Immature natural killer cell (primary cell): ENCODE results near the gene PRR23C. TPM values are rescaled to one million over a fixed set of nuclear protein-coding genes. Genes with fewer than 3 reads are reported as not detected.

Source experiments
- DNase-seq, 3 donors: peaks; one replicate each; pipeline ENCODE4 v3.0.0; 2022; ENCODE audit warnings: mixed read lengths in 1 of 3
- H3K27ac Mint-ChIP-seq, 6 donors: one replicate each; pipeline ENCODE4 v1.8.0; 2020; ENCODE audit warnings: mixed read lengths in 6 of 6, mild to moderate bottlenecking in 5 of 6, inconsistent platforms in 4 of 6, moderate library complexity in 3 of 6
- H3K27me3 Mint-ChIP-seq, 3 donors: one replicate each; pipeline ENCODE4 v1.8.0; 2020 to 2021; ENCODE audit warnings: low read depth in 3 of 3, mild to moderate bottlenecking in 3 of 3, mixed read lengths in 3 of 3, moderate library complexity in 3 of 3, inconsistent platforms in 1 of 3
- H3K36me3 Mint-ChIP-seq, 3 donors: one replicate each; pipeline ENCODE4 v1.8.0; 2020; ENCODE audit warnings: mixed read lengths in 3 of 3, inconsistent platforms in 2 of 3, mild to moderate bottlenecking in 2 of 3
- H3K4me1 Mint-ChIP-seq, 2 donors: one replicate each; pipeline ENCODE4 v1.8.0; 2020; ENCODE audit warnings: inconsistent platforms in 2 of 2, mild to moderate bottlenecking in 2 of 2, mixed read lengths in 2 of 2, moderate library complexity in 1 of 2
- H3K4me3 Mint-ChIP-seq, 5 donors: one replicate each; pipeline ENCODE4 v1.8.0; 2020; ENCODE audit warnings: mild to moderate bottlenecking in 5 of 5, mixed read lengths in 5 of 5, inconsistent platforms in 3 of 5, moderate library complexity in 3 of 5
- H3K9me3 Mint-ChIP-seq, 6 donors: one replicate each; pipeline ENCODE4 v1.8.0; 2020; ENCODE audit warnings: mild to moderate bottlenecking in 6 of 6, mixed read lengths in 6 of 6, inconsistent platforms in 4 of 6, moderate library complexity in 3 of 6
- polyA plus RNA-seq, 3 donors: library from polyadenylated mRNA; unstranded; fragments of 300-500 nt; fragmentation: Illumina TruSeq; gene quantifications; one replicate each; pipeline ENCODE4 v1.2.3, GENCODE V29; 2021

PRR23C gene
- polyA plus RNA-seq, 3 donors from 2014 or later, result not detected

GRCh38 chr3:139024968-139025367, 19.7 kb downstream of the PRR23C start:
- Mint-ChIP-seq H3K27me3 (peaks cover 0 to 1% (median 1%) of the 10 kb centered on the region in 3 donors), H3K36me3 (no peaks in the 10 kb centered on the region), H3K4me3 (no peak overlapping the region), H3K9me3 (peaks cover 0 to 13% (median 5%) of the 10 kb centered on the region in 6 donors), H3K27ac (no peak overlapping the region), H3K4me1 (no peaks in the 10 kb centered on the region)
- no peak for DNase-seq

DNA sequence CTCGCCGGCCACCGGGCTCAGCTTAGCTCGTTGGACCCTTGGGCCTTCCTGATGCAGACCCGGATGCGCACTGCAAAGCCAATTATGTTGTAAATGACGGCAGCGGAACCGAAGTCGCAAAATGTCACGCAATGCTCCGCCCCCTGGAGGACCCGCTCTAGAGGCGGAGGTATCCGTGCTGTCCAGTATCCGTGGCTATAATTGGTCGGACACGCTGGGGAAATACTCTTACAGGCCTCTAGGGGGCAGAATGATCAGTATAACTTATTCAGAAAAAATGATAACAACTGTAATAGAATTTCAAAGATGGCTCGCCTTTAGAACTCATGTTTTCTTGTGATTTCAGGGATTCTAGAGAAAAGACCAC, 23.8 kb downstream of the PRR23C start, which contains the start of gene PRR23B:
TSS of gene PRR23B (minus strand) at position 59 of the 367 bp plus-strand sequence. CDS start 265 bp downstream, outside the sequence.
- peaks cover 1 to 2% (median 2%) of the 10 kb centered on the region in 3 donors for H3K27me3 Mint-ChIP-seq
- peaks cover 3 to 9% (median 6%) of the 10 kb centered on the region in 6 donors for H3K9me3 Mint-ChIP-seq
- H3K4me1 Mint-ChIP-seq, result no peaks in the 10 kb centered on the region
- H3K36me3 Mint-ChIP-seq, result peaks cover 0 to 5% (median 0%) of the 10 kb centered on the region in 3 donors
- no peak within 1 kb of the TSS for H3K4me3 Mint-ChIP-seq
- no peak within 1 kb of the TSS for H3K27ac Mint-ChIP-seq
- no peak for DNase-seq

DNA sequence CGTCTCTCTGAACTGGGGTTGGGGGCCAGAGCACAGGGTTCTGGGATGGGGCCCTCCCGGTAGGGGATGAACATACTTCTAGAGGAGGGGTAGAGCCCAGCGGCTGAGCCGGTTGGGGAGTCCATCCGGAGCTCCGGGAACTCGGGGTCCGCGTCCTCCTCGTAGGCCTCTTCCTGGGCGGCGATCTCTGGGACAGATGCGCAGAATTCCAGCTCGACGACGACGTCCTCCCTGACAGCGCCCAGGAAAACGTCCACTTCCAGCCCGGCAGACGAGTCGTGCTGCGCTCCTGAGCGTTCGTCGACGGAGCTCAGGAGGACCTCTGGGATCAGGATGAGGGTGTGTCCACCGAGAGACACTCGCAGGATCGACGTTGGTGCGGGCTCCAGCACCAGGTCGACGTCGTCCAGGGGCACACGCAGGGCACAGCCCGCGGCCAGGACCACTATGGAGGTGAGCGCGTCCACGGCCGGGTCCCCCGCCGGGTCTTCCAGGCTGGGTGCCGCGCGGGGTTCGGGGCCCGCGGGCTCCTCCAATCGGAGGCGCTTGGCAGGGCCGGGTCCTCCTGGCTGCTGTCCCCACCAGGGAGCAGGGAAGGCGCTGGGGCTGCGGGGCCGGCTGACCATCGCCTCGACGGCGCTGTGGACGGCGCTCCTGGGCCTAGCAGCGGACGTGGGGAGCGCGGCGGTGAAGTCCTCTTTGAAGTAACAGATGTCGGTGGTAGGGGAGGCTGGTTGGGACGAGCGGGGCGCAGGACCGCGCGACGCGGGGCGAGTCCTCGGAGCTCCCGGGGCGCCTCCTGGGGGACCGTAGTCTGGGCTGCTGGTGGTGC, 24.4 kb downstream of the PRR23C start:
- Mint-ChIP-seq H3K9me3 (peaks cover 3 to 9% (median 6%) of the 10 kb centered on the region in 6 donors), H3K4me1 (no peaks in the 10 kb centered on the region), H3K27ac (no peak overlapping the region), H3K27me3 (peaks cover 1 to 2% (median 2%) of the 10 kb centered on the region in 3 donors), H3K4me3 (no peak overlapping the region), H3K36me3 (peaks cover 0 to 5% (median 0%) of the 10 kb centered on the region in 3 donors)
- DNase-seq, result no peak

DNA sequence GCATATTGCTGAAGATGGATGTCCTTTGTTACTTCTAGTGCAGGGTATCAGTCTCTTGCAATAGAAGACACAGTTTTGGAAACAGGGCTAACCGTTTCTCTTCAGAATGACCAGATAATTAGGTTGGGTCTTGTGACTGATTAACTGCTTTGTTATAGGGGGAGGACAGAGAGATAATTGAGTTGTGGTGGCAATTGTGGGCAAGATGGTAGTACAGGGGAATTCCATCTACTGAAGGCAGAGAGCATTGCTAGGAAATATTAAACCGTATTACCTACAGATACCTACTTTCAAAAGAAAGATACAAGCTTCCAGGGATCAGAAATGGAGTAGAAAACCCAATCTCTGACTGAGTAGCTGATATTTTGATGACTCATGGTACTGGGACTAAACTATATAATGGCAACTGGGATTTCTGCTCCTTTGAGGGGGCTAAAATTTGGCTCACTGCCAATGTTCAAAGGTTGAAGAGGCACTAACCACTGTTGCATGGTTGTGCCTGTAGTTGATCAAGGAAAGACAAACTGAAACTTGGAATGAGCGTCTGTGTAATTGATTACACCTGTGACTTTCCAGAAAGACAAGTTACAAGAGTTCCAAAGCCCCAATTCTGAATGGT, 28.2 kb downstream of the PRR23C start:
- Mint-ChIP-seq H3K4me3 (no peak overlapping the region), H3K27me3 (peaks cover 2 to 7% (median 5%) of the 10 kb centered on the region in 3 donors), H3K9me3 (peaks cover 5 to 15% (median 11%) of the 10 kb centered on the region in 6 donors), H3K4me1 (no peaks in the 10 kb centered on the region), H3K27ac (no peak overlapping the region), H3K36me3 (peaks cover 0 to 5% (median 0%) of the 10 kb centered on the region in 3 donors)
- DNase-seq, result no peak

GRCh38 chr3:139006051-139006716, 38.5 kb downstream of the PRR23C start, which contains the start of gene PRR23A:
Gene PRR23A, minus strand, starts transcription at chr3:139006268. Its CDS starts 0 bp downstream, at chr3:139006268.
- H3K4me3 Mint-ChIP-seq, result no peak within 1 kb of the TSS
- H3K9me3 Mint-ChIP-seq, result peaks cover 0 to 27% (median 11%) of the 10 kb centered on the region in 6 donors
- DNase-seq, result no peak
- H3K4me1 Mint-ChIP-seq, result no peaks in the 10 kb centered on the region
- H3K36me3 Mint-ChIP-seq, result peaks cover 0 to 3% (median 0%) of the 10 kb centered on the region in 3 donors
- peaks cover 1 to 6% (median 1%) of the 10 kb centered on the region in 3 donors for H3K27me3 Mint-ChIP-seq
- H3K27ac Mint-ChIP-seq, result no peak within 1 kb of the TSS

GRCh38 chr3:139005356-139005993, 39.2 kb downstream of the PRR23C start:
- Mint-ChIP-seq H3K27me3 (peaks cover 1 to 6% (median 4%) of the 10 kb centered on the region in 3 donors), H3K4me3 (no peak overlapping the region), H3K9me3 (peaks cover 0 to 32% (median 13%) of the 10 kb centered on the region in 6 donors), H3K36me3 (peaks cover 0 to 3% (median 0%) of the 10 kb centered on the region in 3 donors), H3K27ac (no peak overlapping the region), H3K4me1 (no peaks in the 10 kb centered on the region)
- DNase-seq, result no peak

GRCh38 chr3:138995706-138996105, 49.0 kb downstream of the PRR23C start:
- no peaks in the 10 kb centered on the region for H3K36me3 Mint-ChIP-seq
- H3K27me3 Mint-ChIP-seq, result peaks cover 5 to 13% (median 6%) of the 10 kb centered on the region in 3 donors
- H3K4me3 Mint-ChIP-seq, result no peak overlapping the region

More at GRCh38 chr3:138995706-138996105, 49.0 kb downstream of the PRR23C start:
- Mint-ChIP-seq H3K9me3 (peaks cover 0 to 3% (median under 1%) of the 10 kb centered on the region in 6 donors), H3K4me1 (no peaks in the 10 kb centered on the region), H3K27ac (no peak overlapping the region)
- no peak for DNase-seq

Other genes starting within 250 kb of the PRR23C start
- gene PIK3CB, start 210.0 kb downstream of the PRR23C start, polyA plus RNA-seq, result 10 to 100 TPM in 1 of 3 donors, 1 to 10 TPM in 2; 4.6 to 11.7 (median 4.8) TPM
- gene FOXL2, start 97.8 kb downstream of the PRR23C start, polyA plus RNA-seq, result not detected
- not detected for gene FOXL2NB, start 97.7 kb downstream of the PRR23C start, polyA plus RNA-seq
- not detected for gene PRR23A, start 38.6 kb downstream of the PRR23C start, polyA plus RNA-seq
- gene PRR23B, start 24.0 kb downstream of the PRR23C start, polyA plus RNA-seq, result not detected